Kidney (tissue), 14 donors: ENCODE results near the gene CRYBA4. TPM values are rescaled to one million over a fixed set of nuclear protein-coding genes. Genes with fewer than 3 reads are reported as not detected.

Experiments
- DNase-seq, 5 donors: peaks; one replicate each; pipeline ENCODE4 v3.0.0-alpha.2; 2013 to 2020
- FAIRE-seq: peaks from 2 replicates; lab custom pipeline; 2012; peaks lifted over from hg19 to GRCh38; lab: Jason Lieb, UNC
- H3K27ac ChIP-seq, 2 donors: one replicate each; pipeline ENCODE4 v1.7.0; 2013; ENCODE audit warnings: low read depth in 2 of 2, low read length in 2 of 2, inconsistent platforms in 1 of 2
- H3K27me3 ChIP-seq: one replicate; pipeline ENCODE4 v1.7.1; 2013; ENCODE audit warnings: low read length, inconsistent platforms; ENCODE audit not compliant: control insufficient read depth, insufficient read depth
- H3K36me3 ChIP-seq, 3 donors: one replicate each; pipeline versions ENCODE4 v1.7.0 to v1.7.1; 2013; ENCODE audit warnings: low read length in 3 of 3, control low read depth in 1 of 3, inconsistent platforms in 1 of 3; ENCODE audit not compliant: insufficient read depth in 3 of 3, control insufficient read depth in 2 of 3
- H3K4me1 ChIP-seq, 3 donors: one replicate each; pipeline versions ENCODE4 v1.7.0 to v1.7.1; 2013; ENCODE audit warnings: low read length in 3 of 3, inconsistent platforms in 1 of 3, low read depth in 1 of 3; ENCODE audit not compliant: control insufficient read depth in 2 of 3, insufficient read depth in 2 of 3
- H3K4me3 ChIP-seq, 3 donors: one replicate each; pipeline versions ENCODE4 v1.7.0 to v1.8.1; 2013; ENCODE audit warnings: low read length in 3 of 3, control low read depth in 1 of 3, inconsistent platforms in 1 of 3
- H3K9ac ChIP-seq, 3 donors: one replicate each; pipeline versions ENCODE4 v1.7.0 to v1.7.1; 2013; ENCODE audit warnings: low read length in 3 of 3, control low read depth in 1 of 3, inconsistent platforms in 1 of 3
- H3K9me3 ChIP-seq, 3 donors: one replicate each; pipeline versions ENCODE4 v1.7.0 to v1.7.1; 2013; ENCODE audit warnings: low read length in 3 of 3, control low read depth in 1 of 3, inconsistent platforms in 1 of 3; ENCODE audit not compliant: control insufficient read depth in 2 of 3, insufficient read depth in 1 of 3
- intact Hi-C: fragments of 100-400 bp; cut with DNase I; formaldehyde crosslinking; loops from one replicate; pipeline ENCODE4 v1.11.1; 2022
- polyA plus RNA-seq: library from polyadenylated mRNA; stranded (reverse); fragments of 350-450 nt; fragmentation: Illumina TruSeq; extraction: RNeasy Lipid Tissue Mini Kit (QIAGEN cat#74804); gene quantifications from one replicate; pipeline ENCODE4 v1.2.3, GENCODE V29; 2014; ENCODE audit warnings: low read depth, low replicate concordance; ENCODE audit not compliant: insufficient read depth
- total RNA-seq: library from RNA; stranded (reverse); fragmentation: NEBNext Ultra II Directional; extraction: Animal tissue kit (Norgen Biotek cat#: 25700); gene quantifications from one replicate; pipeline ENCODE4 v1.2.1, GENCODE V29; 2021
- TF ChIP-seq, protein P1 (sequence below): IDR thresholded peaks from 3 replicates; pipeline ENCODE4 v1.5.1; 2012; ENCODE audit warnings: mild to moderate bottlenecking, moderate library complexity, borderline replicate concordance; ENCODE audit not compliant: insufficient read depth; ENCODE audit errors: extremely low read depth
- donor health status: control.
- donor health status: control.
- donor health status: control.
- donor health status: control.
- donor health status: control.
- donor health status: DM: yes; HTN: yes; CAD: no.
- donor health status: Normal renal cell carcinoma (clear cell type).

The CRYBA4 gene
- total and polyA plus RNA-seq, 2 donors from 2014 or later, result 0.41 TPM; not detected in 1

DNA sequence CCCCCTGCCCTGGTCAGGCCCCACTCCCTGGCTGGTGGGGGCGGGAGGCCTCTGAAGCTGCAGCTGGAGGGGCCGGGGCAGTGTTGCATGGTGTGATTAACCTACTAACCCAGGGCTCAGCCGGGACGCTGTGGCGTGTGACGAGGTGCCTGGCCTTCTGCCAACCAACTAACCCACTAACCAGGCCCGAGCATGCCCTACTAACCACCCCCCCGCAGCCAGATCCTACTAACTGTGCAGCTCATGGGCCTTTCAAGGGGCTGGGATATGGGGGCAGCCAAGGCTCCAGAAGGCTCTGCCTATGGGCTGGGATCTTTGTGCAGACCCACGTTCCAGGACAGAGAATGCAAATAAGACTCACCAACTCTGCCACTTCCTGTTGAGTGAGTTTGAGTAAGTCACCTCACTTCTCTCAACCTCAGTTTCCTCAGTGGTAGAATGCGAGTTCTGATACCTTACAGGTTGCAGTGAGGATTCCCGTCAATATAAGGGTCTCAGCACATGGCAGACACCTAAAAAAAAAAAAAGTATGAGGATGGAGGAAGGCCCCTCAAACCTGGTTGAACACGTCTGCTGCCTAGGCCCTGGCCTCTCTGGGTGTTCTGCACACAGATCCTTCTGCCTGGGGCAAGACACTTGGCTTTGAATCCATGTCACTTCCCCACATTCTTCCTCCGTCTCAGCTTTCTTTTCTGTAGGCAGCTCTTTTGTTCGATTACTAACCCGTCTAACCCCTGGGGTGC, 49.7 kb downstream of the CRYBA4 start:
- TF ChIP-seq, protein P1, sequence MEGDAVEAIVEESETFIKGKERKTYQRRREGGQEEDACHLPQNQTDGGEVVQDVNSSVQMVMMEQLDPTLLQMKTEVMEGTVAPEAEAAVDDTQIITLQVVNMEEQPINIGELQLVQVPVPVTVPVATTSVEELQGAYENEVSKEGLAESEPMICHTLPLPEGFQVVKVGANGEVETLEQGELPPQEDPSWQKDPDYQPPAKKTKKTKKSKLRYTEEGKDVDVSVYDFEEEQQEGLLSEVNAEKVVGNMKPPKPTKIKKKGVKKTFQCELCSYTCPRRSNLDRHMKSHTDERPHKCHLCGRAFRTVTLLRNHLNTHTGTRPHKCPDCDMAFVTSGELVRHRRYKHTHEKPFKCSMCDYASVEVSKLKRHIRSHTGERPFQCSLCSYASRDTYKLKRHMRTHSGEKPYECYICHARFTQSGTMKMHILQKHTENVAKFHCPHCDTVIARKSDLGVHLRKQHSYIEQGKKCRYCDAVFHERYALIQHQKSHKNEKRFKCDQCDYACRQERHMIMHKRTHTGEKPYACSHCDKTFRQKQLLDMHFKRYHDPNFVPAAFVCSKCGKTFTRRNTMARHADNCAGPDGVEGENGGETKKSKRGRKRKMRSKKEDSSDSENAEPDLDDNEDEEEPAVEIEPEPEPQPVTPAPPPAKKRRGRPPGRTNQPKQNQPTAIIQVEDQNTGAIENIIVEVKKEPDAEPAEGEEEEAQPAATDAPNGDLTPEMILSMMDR, result no peak
- Histone ChIP-seq H3K9me3 (peaks cover 0 to 5% (median 0%) of the 10 kb centered on the region in 3 donors), H3K9ac (peak overlapping the region in 1 of 3 donors; percentile 22), H3K36me3 (no peaks in the 10 kb centered on the region), H3K27me3 (no peaks in the 10 kb centered on the region), H3K4me3 (no peak overlapping the region), H3K27ac (peak overlapping the region; percentile 93 to 95), H3K4me1 (peaks cover 4 to 22% (median 12%) of the 10 kb centered on the region in 3 donors)
- FAIRE-seq (no peak), DNase-seq (peak in 1 of 5 donors; percentile 70)
- intact Hi-C loops, result no loop called here

DNA sequence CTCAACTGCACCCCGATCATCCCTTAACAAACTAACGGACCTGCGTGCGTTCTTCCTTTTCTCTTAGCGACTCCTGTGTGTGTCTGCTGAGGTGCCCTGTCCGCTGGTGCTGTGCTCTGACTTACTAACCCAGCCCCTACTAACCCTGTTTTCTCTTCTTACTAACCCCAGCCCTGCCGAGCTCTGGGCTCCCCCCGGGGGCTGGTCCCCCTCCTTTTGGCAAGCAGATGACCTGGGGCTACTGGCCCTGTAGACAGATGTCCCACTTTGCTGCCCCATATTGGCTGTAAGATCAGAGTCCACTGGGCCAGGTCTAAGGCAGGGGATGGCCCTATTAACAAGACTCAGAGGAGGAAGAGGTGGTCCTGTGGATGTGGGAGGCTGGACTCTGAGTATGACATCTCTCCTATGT, 50.3 kb downstream of the CRYBA4 start:
- peak in 1 of 5 donors; percentile 77 for DNase-seq
- FAIRE-seq, result no peak

DNA sequence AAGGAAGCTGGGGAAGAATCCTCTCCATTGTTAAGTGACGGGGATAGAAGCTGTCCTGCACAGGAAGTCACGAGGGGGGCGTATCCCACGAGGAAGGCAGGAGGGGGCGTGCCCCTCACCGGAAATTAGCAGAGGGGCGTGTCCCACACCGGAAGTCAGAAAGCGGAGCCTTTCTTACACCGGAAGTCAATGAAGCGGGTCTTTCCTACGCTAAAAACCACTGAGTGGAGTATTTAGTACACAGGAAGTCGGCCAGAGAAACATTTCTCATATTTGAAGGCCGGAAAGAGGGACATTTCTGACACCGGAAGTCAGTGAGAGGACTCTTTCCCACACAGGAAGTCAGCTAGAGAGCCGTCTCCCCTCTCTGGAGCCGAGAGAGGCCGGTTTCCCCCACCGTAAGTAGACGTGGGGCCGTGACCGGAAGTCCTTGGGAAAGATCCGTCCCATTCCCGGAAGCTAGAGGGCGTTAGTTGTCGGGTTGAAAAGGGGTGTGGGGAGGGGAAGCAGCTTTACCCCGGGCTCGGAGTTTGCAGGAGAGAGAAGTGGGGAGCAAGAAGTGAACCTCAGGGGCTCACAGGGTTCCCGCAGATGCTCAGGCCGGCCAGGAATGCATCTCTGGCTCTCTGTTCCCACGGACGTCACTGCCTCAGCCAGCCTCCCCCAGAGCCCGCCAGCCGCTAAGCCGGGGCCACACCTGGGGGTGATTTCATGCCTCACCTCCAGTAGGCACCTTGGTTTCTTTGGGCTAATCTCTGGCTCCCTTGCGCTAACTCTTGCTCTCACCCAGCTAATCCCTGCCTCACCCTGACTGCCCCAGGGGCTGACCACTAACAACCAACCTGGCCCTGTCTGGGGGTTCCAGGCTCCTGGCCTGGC, 51.1 kb downstream of the CRYBA4 start:
- TF ChIP-seq, protein P1, result peak; percentile 40

More for the DNA sequence above, 50.3 kb downstream of the CRYBA4 start:
- Histone ChIP-seq H3K9me3 (peaks cover 0 to 5% (median 0%) of the 10 kb centered on the region in 3 donors), H3K9ac (peak overlapping the region in 2 of 3 donors; percentile 22 to 69), H3K27ac (peak overlapping the region; percentile 93 to 95), H3K36me3 (no peaks in the 10 kb centered on the region), H3K4me3 (peak overlapping the region; percentile 48 to 92 (median 92)), H3K4me1 (peaks cover 4 to 22% (median 12%) of the 10 kb centered on the region in 3 donors), H3K27me3 (no peaks in the 10 kb centered on the region)
- intact Hi-C loops, result no loop called here
- TF ChIP-seq, protein P1, result no peak

More for the DNA sequence above, 51.1 kb downstream of the CRYBA4 start:
- Histone ChIP-seq H3K4me3 (peak overlapping the region; percentile 81 to 92 (median 92)), H3K27me3 (no peaks in the 10 kb centered on the region), H3K9ac (peak overlapping the region; percentile 69 to 93 (median 91)), H3K27ac (peak overlapping the region; percentile 93 to 95), H3K9me3 (peaks cover 0 to 5% (median 0%) of the 10 kb centered on the region in 3 donors), H3K4me1 (peaks cover 4 to 22% (median 12%) of the 10 kb centered on the region in 3 donors), H3K36me3 (no peaks in the 10 kb centered on the region)
- peak; percentile 96 to 99 (median 97) for DNase-seq
- intact Hi-C loops, result no loop called here
- FAIRE-seq, result peak; percentile 70
